GM12891 (cell line): Measurements from ENCODE around the gene OR14A2.

ENCODE experiments used
- PAX5 ChIP-seq: IDR thresholded peaks from 2 replicates; pipeline ENCODE4 v1.6.1; 2011; ENCODE audit warnings: low read length, moderate library complexity, mild to moderate bottlenecking; ENCODE audit not compliant: insufficient read depth, severe bottlenecking
- POLR2A ChIP-seq: IDR thresholded peaks from 2 replicates; pipeline ENCODE4 v1.6.1; 2011; ENCODE audit warnings: low read depth, low read length, control low read depth
- POLR2AphosphoS5 ChIP-seq: IDR thresholded peaks from 2 replicates; pipeline ENCODE4 v1.6.1; 2011; ENCODE audit warnings: low read depth, low read length, control low read depth
- POU2F2 ChIP-seq: IDR thresholded peaks from 2 replicates; pipeline ENCODE4 v1.6.1; 2011; ENCODE audit warnings: low read depth, mild to moderate bottlenecking, control low read depth, low read length, moderate library complexity
- SPI1 ChIP-seq: IDR thresholded peaks from 2 replicates; pipeline ENCODE4 v1.6.1; 2011; ENCODE audit warnings: low read depth, low read length, control low read depth
- TAF1 ChIP-seq: IDR thresholded peaks from 2 replicates; pipeline ENCODE4 v1.6.1; 2011; ENCODE audit warnings: low read depth, low read length, control low read depth

DNA sequence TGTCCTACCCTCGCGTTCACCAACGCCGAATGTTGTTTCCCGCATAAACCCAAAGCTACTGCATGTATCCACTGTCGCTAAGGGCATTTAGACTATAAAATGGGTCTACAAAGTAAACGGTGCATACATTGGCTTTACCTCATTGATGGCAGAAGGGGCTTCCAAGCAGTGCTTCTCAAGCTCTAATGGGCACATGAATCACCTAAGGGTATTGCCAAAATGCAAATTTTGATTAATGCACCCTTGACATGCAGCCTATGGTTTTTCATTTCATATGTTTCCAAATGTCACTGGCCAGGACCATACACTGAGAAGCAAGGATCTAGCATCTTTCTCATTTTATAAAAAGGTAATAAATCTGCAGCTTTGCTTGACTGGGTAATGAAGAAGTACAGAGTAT, 34.2 kb downstream of the OR14A2 start:
- TF ChIP-seq POLR2A (no peak), POLR2AphosphoS5 (no peak), TAF1 (no peak), POU2F2 (no peak), SPI1 (no peak), PAX5 (no peak)
